PFSK-1 (cell line): ENCODE measurements around the gene PTPRN2.

Experiments used
- FOXP2 ChIP-seq: optimal IDR thresholded peaks from 2 replicates; pipeline ENCODE3; 2011; ENCODE audit warnings: borderline replicate concordance, control low read depth, inconsistent platforms; ENCODE audit not compliant: insufficient read depth; ENCODE audit errors: extremely low read length, extremely low read depth
- POLR2AphosphoS5 ChIP-seq: IDR thresholded peaks from 2 replicates; pipeline ENCODE4 v1.6.1; 2012; ENCODE audit warnings: low read depth, mild to moderate bottlenecking, control low read depth, low read length, moderate library complexity
- REST ChIP-seq, 2 experiments: IDR thresholded peaks; 2 replicates each; pipeline versions ENCODE4 v1.6.1 to v1.8.0; 2011 to 2012; ENCODE audit warnings: low read depth in 2 of 2, low read length in 2 of 2, control low read depth in 1 of 2, inconsistent platforms in 1 of 2, mild to moderate bottlenecking in 1 of 2, moderate library complexity in 1 of 2; ENCODE audit not compliant: insufficient read depth in 1 of 2
- SIN3A ChIP-seq: IDR thresholded peaks from 2 replicates; pipeline ENCODE4 v1.6.1; 2012; ENCODE audit warnings: mild to moderate bottlenecking, low read length, moderate library complexity, borderline replicate concordance; ENCODE audit not compliant: insufficient read depth
- TAF1 ChIP-seq: IDR thresholded peaks from 2 replicates; pipeline ENCODE4 v1.6.1; 2012; ENCODE audit warnings: low read length, control low read depth, borderline replicate concordance; ENCODE audit not compliant: insufficient read depth

The PTPRN2 gene

GRCh38 chr7:158188676-158189075 is 398.9 kb downstream of the PTPRN2 start:
- no peak for TF ChIP-seq FOXP2
- TF ChIP-seq REST (IDR thresholded peaks at IDR 0.05; ENCODE audit: insufficient read depth in 1 of 2, low read depth in 2 of 2, low read length in 2 of 2) = no peak
- TF ChIP-seq TAF1 = no peak
- no peak for TF ChIP-seq SIN3A

DNA sequence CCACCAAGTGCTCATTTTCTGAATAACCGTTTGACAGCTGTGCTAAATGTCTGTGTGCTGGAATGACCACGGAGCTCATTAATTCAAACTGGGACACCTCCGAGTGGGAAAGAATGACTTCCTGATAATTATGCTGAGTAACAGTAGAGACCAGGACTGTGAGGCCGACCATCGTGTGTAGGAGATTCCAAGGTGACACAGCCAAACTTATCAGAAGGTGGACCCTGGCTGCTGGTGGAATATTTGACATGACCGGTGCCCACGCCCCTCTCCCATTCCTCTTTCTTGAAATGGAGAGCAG is 400.0 kb downstream of the PTPRN2 start:
- TF ChIP-seq POLR2AphosphoS5 (no peak), FOXP2 (no peak), SIN3A (no peak), REST (IDR thresholded peaks at IDR 0.05; ENCODE audit: insufficient read depth in 1 of 2, low read depth in 2 of 2, low read length in 2 of 2) (no peak), TAF1 (no peak)

- no peak for TF ChIP-seq TAF1
- TF ChIP-seq SIN3A = no peak
- TF ChIP-seq POLR2AphosphoS5 = no peak
- no peak for TF ChIP-seq REST (IDR thresholded peaks at IDR 0.05; ENCODE audit: insufficient read depth in 1 of 2, low read depth in 2 of 2, low read length in 2 of 2)
- no peak for TF ChIP-seq FOXP2
Observed at GRCh38 chr7:158186864-158187693, 400.5 kb downstream of the PTPRN2 start.

- TF ChIP-seq POLR2AphosphoS5 = no peak
- TF ChIP-seq FOXP2 = no peak
- TF ChIP-seq TAF1 = no peak
- no peak for TF ChIP-seq SIN3A
- no peak for TF ChIP-seq REST (IDR thresholded peaks at IDR 0.05; ENCODE audit: insufficient read depth in 1 of 2, low read depth in 2 of 2, low read length in 2 of 2)
Observed at GRCh38 chr7:158186406-158186805, 401.2 kb downstream of the PTPRN2 start.

DNA sequence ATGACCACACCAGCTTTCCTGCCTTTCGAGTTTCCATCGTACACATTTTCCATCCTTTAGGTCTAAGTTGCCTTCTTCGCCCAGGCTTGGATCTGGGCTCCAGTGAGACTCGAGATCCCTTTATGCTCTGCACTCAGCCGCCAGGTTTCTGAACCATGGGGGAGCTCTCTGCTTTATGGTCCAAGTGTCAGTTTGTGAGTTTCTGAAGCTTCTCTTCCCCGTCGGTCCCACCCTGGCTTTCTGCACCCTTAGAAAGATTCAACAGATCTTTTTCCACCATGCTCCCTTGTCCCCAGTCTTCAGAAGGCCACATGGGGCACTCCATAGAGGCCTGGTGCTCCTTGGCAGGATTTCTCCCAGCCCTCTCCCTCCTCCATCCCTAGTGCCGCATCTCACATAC is 402.0 kb downstream of the PTPRN2 start:
- TF ChIP-seq FOXP2 (no peak), POLR2AphosphoS5 (no peak), SIN3A (no peak), TAF1 (no peak), REST (IDR thresholded peaks at IDR 0.05; ENCODE audit: insufficient read depth in 1 of 2, low read depth in 2 of 2, low read length in 2 of 2) (no peak)
